HG02678 (cell line): ENCODE data around the gene STK32B.

Source experiments
- ATAC-seq: cut with Tn5 transposase; IDR thresholded peaks from one replicate; pipeline ENCODE4 v1.9.1; 2021; ENCODE audit warnings: mild to moderate bottlenecking, moderate library complexity; ENCODE audit not compliant: unreplicated experiment

The STK32B gene

GRCh38 chr4:5383191-5383980, 332.1 kb downstream of the STK32B start:
- no peak for ATAC-seq

GRCh38 chr4:5385741-5386311, 334.5 kb downstream of the STK32B start:
- ATAC-seq: no peak

- ATAC-seq: no peak
Measured at GRCh38 chr4:5386921-5387320, 335.6 kb downstream of the STK32B start.

DNA sequence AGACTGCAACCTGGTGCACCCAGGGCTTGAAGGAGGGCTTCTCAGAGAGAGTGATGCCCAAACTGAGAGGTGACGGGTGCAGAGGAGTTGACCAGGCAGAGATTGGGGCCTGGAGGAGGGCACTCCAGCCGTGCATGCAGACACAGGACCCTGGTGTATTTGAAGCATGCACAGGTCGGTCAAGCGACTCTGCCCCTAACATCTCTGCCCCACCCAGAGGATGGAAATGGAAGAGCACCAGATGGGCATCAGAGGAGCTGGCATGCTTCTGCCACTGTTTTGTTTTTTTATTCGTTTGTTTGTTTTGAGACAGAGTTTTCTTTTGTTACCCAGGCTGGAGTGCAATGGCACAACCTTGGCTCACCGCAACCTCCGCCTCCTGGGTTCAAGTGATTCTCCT, 336.2 kb downstream of the STK32B start:
- no peak for ATAC-seq

DNA sequence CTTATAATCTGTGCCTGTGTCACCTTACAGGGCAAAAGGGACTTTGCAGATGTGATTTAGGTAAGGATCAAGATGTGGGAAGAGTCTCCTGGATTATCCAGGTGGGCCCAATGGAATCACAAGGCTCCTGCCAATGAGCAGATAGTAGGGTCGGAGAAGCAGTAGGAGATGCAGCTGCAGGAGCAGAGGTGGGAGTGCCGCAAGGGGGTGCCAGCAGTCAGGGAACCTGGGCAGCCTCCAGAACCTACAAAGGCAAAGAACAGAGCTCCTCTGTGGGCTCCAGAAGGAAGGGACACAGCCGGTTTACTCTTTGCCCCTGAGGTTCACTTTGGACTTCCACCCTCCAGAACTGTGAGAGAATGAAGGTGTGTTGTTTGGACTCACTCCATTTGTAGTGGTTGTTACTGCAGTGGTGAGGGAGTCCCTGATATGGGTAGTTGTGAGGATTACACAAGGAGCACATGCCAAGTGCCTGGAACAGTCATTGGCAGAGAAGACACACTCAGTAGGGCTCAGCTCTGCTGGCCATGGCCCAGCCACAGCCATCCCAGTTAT, 338.6 kb downstream of the STK32B start:
- ATAC-seq: no peak

- ATAC-seq: no peak
Measured at GRCh38 chr4:5391492-5391891, 340.2 kb downstream of the STK32B start.

DNA sequence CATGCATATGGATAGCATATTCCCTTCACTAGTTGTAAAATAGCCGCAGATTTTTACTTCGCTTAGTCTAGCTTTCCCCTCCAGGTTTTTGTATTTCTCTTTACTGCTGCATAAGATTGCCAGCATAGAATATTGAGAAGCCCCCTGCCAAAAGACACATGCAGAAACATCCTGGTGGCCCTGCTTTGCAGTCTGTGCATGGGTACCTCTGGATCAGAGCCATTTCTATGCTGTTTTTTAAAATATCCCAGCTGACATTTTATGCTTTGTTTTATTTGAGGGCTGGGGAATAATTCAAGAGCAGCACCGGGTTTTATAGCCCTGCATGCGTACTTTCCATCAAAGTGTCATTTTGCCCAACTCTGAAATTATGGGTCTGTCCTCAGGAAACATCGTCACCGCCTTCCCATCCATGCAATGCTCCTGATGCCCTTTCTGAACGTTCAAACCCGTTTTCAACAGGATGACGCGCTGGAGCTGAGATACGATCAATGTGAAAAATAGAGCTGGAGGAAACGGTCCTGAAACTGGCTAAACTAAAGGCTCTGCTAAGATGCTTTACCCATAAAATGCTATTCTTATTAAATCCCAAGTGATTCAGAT, 342.7 kb downstream of the STK32B start:
- no peak for ATAC-seq

DNA sequence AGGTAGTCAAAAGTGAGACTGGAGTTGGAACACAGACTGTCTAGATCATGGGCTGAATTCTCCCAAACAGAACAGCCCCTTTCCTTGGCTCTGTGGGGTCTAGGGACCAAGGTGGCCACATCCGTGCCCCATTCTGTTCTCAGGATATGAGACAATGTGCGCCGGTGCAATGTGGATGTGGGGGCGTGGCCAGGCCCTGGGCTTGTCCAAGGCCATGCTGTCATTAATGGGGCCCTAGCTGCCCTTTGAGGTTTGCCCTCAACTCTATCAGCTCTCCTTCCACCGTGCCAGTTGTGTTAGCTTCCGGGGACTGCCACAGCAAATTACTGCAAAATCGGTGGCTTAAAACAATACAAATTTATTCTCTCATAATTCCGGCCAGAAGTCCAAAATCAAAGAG, 344.5 kb downstream of the STK32B start:
- no peak for ATAC-seq

- no peak for ATAC-seq
Measured at GRCh38 chr4:5398056-5398455, 346.8 kb downstream of the STK32B start.

- no peak for ATAC-seq
Measured at GRCh38 chr4:5399124-5399523, 347.8 kb downstream of the STK32B start.

- no peak for ATAC-seq
Measured at GRCh38 chr4:5399790-5400421, 348.6 kb downstream of the STK32B start.

- no peak for ATAC-seq
Measured at GRCh38 chr4:5403746-5404497, 352.6 kb downstream of the STK32B start.

- ATAC-seq: no peak
Measured at GRCh38 chr4:5409237-5409636, 358.0 kb downstream of the STK32B start.

DNA sequence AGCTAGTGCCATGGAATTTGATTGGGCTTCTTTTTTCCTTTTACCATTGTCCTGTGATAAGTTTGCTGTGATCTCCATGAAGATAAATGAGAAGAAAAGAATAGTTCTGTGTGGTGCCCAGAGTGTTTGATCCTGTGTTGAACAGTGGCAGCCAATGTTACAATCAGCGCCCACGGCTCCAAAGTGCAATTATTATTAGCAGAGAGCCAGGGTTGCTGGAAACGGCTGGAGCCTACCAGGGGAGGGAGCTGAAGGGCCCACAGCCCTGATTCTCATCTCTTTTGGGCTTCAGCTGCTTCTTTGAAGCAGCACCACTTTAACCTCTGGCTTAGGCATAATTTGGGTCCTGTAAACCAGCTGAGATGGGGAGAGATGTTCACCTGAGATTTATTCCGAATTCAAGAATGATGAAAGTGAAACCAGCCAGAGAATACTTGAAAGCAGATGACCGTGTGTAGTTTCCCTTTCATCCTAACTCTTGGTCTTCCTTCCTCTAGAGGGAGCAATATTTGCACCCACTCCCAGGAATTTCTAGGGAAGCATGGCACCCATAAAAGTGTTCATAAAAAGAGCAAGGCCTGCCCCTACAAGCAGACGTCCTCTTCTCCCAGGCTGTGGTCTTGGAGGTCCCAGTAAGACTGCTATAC, 358.8 kb downstream of the STK32B start:
- no peak for ATAC-seq

GRCh38 chr4:5412296-5412695, 361.0 kb downstream of the STK32B start:
- ATAC-seq: no peak

DNA sequence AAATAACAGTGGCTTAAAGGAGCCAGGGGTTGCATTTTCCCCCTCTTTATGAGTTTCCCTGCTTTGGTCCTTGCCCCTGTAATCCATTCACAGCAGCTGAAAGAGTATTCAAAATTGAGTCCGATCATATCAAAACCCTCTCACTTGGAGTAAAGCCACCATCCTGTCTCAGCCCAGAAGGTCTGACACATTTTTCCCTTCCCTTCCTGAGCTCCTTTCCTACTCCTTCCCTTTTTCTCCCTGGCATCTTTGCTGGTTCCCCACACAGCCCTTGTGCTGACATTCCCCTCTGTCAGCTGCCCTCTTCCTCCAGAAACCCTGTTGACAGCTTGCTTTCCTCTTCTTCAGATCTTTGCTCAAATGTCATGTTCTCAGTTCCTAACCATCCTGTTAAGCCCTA, 361.5 kb downstream of the STK32B start:
- ATAC-seq: no peak

GRCh38 chr4:5416637-5417036, 365.4 kb downstream of the STK32B start:
- no peak for ATAC-seq

DNA sequence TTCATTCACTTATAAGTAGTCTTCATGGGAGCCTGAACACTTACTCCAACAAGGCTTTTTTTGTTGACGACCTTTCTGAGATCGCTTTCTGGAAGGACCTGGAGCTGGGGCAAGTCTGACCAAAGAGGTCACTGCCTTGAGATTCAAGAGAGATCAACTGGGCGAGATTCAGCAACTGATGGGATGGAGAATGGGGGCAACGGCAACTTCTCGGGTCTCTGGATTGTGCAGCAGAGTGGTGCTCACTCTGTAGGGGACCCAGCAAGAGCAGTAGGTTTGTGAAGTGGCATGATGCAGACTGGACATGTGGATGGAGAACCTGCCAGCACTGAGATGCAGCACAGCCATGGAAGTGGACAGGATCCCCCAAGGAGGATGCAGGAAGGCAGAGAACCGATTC, 369.0 kb downstream of the STK32B start:
- ATAC-seq: no peak

- ATAC-seq: no peak
Measured at GRCh38 chr4:5421416-5421815, 370.1 kb downstream of the STK32B start.

GRCh38 chr4:5422195-5422594, 370.9 kb downstream of the STK32B start:
- ATAC-seq: no peak
